Adrenal gland (tissue), 5 donors: ENCODE measurements around the gene SMIM28.

Source experiments
- POLR2A ChIP-seq, 2 donors: fragments of 450-650 bp; IDR thresholded peaks; one replicate each; pipeline ENCODE4 v1.6.1; 2017; ENCODE audit warnings: antibody characterized with exemption in 2 of 2, mild to moderate bottlenecking in 2 of 2, moderate library complexity in 1 of 2
- TF ChIP-seq, protein P1 (sequence below), 6 experiments: fragments of 450-650 bp in 4 of 6; fragments of 200-600 bp in 2 of 6; sonication (generic) in 1 of 6; IDR thresholded peaks; 1 replicate in 5 of 6; 2 replicates in 1 of 6; pipeline versions ENCODE4 v1.5.1 to v1.8.0; 2016 to 2021; ENCODE audit warnings: antibody characterized with exemption in 6 of 6, mild to moderate bottlenecking in 2 of 6, moderate library complexity in 1 of 6
- donor health status: DM: no; HTN: no; CAD: no.

DNA sequence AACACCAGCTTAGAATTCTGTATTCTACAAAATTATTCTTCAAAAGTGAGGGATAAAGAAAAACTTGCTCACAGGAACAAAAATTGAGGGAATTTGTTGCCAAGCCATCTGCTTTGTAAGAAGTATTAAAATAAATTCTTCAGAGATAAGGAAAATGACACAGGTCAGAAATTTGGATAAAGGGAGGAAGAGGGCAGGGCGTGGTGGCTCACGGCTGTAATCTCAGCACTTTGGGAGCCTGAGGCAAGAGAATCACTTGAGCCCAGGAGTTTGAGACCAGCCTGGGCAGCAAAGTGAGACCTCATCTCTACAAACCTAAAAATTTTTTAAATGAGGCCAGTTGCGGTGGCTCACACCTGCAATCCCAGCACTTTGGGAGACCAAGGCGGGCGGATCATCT is 11.8 kb downstream of the SMIM28 start:
- TF ChIP-seq POLR2A (IDR thresholded peaks at IDR 0.05) = no peak
- TF ChIP-seq, protein P1, sequence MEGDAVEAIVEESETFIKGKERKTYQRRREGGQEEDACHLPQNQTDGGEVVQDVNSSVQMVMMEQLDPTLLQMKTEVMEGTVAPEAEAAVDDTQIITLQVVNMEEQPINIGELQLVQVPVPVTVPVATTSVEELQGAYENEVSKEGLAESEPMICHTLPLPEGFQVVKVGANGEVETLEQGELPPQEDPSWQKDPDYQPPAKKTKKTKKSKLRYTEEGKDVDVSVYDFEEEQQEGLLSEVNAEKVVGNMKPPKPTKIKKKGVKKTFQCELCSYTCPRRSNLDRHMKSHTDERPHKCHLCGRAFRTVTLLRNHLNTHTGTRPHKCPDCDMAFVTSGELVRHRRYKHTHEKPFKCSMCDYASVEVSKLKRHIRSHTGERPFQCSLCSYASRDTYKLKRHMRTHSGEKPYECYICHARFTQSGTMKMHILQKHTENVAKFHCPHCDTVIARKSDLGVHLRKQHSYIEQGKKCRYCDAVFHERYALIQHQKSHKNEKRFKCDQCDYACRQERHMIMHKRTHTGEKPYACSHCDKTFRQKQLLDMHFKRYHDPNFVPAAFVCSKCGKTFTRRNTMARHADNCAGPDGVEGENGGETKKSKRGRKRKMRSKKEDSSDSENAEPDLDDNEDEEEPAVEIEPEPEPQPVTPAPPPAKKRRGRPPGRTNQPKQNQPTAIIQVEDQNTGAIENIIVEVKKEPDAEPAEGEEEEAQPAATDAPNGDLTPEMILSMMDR (IDR thresholded peaks at IDR 0.05) = no peak
